Non-pigmented ciliary epithelial cell (primary cell): ENCODE data around the gene BCO1.

Experiments used
- DNase-seq: peaks from one replicate; pipeline ENCODE4 v3.0.0-alpha.2; 2010; ENCODE audit warnings: low read depth

Gene BCO1

GRCh38 chr16:81275795-81276194 is 37.3 kb downstream of the BCO1 start:
- no peak for DNase-seq

- no peak for DNase-seq
These were observed 37.8 kb downstream of the BCO1 start for GRCh38 chr16:81276323-81276722.

DNA sequence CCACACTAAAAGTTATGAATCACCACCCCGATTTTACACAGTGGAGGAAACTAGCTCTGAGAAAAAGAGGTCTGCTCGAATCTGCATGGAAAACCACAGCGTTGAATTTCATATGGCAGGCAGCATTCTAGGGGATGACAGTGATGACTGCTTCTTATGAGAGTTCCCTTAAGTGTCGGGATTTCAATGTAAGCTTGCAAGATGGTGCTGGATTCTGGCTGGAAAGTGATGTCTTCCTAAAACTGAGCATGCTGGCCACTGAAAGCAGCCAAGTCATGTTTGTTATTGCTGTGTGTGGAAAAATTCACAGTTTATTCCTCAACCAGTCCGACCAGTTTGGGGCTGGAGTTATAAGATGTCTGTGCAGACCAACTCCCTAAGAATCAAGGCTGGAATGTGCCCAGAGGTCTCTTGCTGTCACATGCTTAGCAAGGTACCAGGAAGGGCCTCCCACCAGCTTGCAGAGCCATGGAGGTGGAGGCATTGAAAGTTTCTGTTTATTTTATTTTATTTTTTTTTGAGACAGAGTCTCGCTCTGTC is 39.1 kb downstream of the BCO1 start:
- DNase-seq = no peak

- no peak for DNase-seq
These were observed 40.0 kb downstream of the BCO1 start for GRCh38 chr16:81278526-81278925.

GRCh38 chr16:81279392-81279791 is 40.9 kb downstream of the BCO1 start:
- peak; percentile 34 for DNase-seq

DNA sequence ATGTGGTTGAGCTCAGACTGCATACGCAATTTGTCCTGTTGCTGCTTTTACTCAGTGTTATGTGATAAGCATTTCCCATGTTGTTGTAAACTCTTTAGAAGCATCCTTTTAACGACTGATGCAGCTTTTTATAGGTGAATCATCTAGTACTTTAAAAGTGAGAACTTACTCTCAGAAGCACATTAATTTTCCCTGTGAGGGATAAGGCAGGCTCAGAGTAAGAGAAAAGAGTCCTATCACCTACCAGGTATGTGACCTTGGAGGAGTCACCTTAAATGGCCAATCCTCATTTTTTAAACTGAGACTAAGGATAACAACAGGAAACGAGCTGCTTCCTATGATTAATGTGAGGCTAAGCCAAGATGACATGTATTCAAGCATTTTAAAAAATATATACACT is 41.9 kb downstream of the BCO1 start:
- DNase-seq = no peak

GRCh38 chr16:81283044-81283443 is 44.6 kb downstream of the BCO1 start:
- DNase-seq = no peak

GRCh38 chr16:81284995-81285600 is 46.6 kb downstream of the BCO1 start:
- no peak for DNase-seq

- no peak for DNase-seq
These were observed 47.7 kb downstream of the BCO1 start for GRCh38 chr16:81286190-81286589.

DNA sequence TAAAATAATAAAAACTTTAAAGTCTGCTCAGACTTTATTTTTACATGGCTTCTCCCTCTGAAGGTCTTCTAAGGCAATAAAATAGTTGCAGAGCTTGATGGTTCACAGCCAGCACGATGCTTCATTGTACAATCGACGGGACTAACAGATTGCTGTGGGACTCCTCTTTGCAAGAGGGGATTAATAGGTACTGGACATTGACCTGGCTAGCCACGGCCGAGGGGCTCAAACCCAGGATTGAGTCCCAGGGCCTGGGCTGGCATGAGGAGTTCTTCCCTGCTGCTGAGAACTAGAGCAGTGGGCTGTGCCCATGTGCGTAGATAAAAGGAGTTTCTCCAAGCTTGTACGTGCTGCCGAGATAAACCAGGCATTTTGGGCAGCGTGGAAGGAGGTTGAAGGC is 52.6 kb downstream of the BCO1 start:
- no peak for DNase-seq

- no peak for DNase-seq
These were observed 54.4 kb downstream of the BCO1 start for GRCh38 chr16:81292936-81293335.

GRCh38 chr16:81293909-81294802 is 55.7 kb downstream of the BCO1 start:
- DNase-seq = no peak

DNA sequence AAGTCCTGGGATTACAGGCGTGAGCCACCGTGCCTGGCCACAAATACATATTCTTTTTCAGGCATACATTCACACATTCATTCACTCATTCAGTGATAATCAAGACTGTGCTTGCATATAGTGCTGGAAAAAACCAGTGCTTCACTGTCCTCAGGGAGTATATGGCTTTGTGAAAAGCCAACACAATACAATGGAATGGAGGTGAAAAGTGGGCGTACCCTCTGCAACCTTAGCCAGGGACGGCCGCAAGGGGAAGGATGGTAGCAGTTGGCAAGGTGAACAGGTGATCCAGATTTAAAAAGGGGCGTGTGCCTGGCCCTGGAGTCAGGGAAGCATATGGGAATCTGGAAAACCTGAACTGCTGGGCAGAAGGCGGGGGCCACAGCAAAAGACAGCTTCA is 58.1 kb downstream of the BCO1 start:
- DNase-seq = no peak

GRCh38 chr16:81307770-81308169 is 69.3 kb downstream of the BCO1 start:
- no peak for DNase-seq

DNA sequence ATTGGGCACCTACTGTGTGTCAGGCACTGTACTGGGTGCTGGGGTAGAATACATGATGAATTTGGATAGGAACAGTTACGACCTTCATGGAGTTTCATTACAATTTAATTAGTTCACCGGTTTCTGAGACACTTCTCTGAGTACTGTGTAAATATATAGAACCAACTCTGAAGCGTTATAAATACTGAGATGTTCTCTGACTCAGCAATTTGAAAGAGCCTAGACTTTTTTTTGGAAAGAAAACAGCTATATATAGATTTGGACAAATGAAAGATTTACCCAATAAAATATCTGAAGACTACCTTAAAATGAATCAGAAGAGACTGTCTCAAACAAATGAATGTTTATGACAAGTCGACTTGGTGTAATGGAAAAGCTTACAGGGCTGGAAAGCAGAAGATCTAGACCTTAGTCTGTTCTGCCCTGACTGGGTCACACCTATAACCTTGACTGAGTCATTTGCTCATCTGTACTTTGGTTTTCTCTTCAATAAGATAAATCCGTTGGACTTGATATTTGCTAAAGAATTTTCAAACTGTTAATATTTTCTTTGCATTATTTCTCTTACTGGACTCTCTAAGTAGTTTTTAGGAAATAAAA is 71.7 kb downstream of the BCO1 start:
- no peak for DNase-seq

- no peak for DNase-seq
These were observed 73.3 kb downstream of the BCO1 start for GRCh38 chr16:81311762-81312161.

DNA sequence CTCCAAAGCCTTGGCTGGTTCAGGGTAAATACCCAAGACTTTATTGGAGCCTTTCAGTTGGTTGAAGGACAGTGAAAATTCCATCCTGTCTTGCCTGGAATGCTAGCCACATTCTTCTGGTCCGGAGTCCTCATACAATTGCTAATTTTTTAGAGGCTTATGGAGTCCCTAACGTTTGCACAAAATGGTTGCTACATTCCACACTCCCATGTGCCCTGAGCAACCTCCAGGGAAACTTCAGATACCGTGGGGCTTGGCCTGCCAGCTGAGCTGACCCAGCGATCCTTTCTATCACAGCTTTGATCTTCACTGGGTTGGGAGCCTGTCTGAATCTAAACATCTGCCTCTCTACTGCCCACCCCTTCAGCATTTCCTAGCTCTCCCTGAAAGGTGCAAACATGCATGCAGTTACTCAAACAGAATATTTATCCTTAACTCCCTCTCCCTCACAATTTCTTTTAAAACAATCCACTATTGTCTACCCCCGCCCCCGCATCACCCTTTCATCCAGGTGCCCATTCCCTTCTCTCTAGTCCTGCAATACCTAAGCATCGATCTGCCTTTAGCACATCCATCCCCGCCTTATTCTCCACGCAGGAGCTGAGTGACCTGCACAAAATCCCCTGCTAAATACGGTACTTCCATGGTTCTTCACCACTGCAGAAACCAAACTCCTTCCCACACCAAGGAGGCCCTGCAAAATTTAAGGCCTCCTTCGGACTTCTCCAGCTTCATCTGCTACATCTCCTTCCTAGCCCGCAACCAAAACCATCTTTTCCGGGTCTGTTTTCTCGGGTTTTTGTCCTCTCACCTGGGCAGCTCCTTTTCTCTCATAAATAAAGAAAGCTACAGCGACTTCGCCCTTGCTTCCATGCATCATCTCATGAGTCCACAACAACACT is 75.5 kb downstream of the BCO1 start:
- no peak for DNase-seq

DNA sequence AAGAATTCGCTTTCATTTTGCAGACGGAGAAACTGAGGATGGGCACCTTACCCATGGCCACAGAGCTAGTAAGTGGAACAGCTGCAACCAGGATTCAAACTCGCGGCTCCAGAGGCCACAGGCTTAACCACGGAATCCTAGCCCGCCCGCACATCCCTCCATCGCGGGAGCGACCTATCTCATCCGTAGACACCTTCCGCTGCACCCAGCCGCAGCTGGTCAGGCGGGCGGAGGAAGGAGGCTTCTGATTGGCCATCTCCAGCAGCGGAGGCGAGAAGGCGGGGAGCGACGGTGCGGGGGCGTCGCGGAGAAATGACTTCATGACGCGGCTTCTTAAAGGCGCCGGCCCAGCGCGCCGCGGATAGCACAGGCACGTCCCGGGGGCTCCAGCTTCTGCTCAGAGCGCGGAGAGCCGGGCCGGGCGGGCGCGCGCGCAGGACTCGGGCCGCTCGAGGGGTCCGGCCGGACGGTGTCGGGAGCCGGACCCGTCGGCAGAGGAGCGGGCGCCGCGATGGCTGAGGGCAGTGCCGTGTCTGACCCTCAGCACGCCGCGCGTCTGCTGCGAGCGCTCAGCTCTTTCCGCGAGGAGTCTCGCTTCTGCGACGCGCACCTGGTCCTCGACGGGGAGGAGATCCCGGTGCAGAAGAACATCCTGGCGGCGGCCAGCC is 76.2 kb downstream of the BCO1 start, which contains the start of gene GAN:
GAN (plus strand) TSS at position 360 of the 668 bp plus-strand sequence; CDS start at position 512, 152 bp downstream.
- DNase-seq = peak; percentile 83

- DNase-seq = no peak
These were observed 77.0 kb downstream of the BCO1 start for GRCh38 chr16:81315271-81316175.

DNA sequence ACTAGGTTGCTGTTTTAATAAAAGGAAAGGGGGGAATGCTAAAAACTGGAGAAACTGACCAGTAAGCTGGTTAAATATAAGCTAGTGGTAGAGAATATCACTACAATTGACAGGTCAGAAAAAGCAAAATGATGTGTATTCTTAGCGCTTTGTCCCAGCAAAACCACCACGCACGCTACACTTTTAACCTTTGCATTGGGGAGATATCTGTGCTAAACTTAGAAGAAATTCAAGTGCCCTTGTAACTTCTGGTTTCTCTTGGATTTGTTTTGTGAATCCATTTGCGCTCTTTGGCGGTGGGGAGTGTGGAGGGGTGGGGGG is 77.6 kb downstream of the BCO1 start:
- no peak for DNase-seq
